Stimulated activated CD8-positive, alpha-beta memory T cell treated with anti-CD3 and anti-CD28 coated beads, Interleukin-12 subunit alpha, Interleukin-12 subunit beta, amount 100 ng/mL, for 1 hour (primary cell): ENCODE data around the gene XPNPEP3.
"Not testable (repeated sequence)": the region's sequence is repeated elsewhere in the genome, so short reads cannot be mapped to it uniquely, and the experiment has no call there.

ENCODE experiments used
- DNase-seq: peaks from one replicate; pipeline ENCODE4 v3.0.0-alpha.2; 2020; ENCODE audit warnings: low read depth

Gene XPNPEP3

DNA sequence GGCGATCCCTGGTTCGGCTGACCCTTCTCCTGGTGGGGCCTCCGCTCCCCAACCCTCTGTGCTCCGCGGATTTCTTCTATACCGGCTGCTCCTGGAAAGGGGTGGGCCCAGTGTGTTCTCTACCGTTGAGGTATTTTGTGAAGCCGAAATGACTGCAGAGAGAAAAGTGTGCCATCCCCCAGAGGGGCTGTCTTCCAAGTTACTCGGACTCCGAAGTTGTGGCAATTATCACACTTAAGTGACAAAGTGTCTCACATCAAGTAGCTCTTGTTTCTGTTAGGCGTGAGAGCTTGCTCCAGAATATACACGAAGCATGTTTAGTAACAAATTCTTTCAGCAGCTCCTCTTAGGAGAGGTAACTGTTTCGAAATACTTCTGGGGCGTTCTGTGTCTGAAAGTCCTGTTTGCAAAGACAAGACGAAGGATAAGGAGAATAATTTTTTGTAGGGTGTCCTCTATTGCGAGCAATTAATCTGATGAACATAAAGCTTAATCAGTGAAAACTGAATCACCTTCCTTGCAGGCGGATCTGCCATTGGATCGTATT is 434 bp downstream of the XPNPEP3 start:
- no peak for DNase-seq

DNA sequence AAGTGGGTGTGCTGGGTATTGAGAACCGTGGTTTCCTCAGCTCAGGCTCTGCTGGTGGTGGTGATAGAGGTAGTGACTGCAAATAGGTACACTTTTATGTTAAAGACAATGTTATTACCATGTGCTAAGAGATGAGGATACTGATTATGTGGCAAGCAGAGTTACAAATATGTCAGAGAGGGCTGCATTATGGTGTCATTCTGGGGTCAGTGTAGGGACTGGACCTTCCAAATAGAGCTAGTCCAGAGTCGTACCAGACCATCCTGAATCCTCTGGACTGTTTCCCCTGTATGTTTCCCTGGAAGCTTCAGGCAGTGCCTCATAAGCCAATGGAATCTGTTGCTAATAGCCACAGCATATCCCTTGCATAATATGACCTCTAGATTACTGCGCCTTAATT is 5.1 kb downstream of the XPNPEP3 start, which contains the start of gene DNAJB7:
TSS of gene DNAJB7 (minus strand) at position 101 of the 400 bp plus-strand sequence. CDS start 119 bp downstream, outside the sequence.
- no peak for DNase-seq

DNA sequence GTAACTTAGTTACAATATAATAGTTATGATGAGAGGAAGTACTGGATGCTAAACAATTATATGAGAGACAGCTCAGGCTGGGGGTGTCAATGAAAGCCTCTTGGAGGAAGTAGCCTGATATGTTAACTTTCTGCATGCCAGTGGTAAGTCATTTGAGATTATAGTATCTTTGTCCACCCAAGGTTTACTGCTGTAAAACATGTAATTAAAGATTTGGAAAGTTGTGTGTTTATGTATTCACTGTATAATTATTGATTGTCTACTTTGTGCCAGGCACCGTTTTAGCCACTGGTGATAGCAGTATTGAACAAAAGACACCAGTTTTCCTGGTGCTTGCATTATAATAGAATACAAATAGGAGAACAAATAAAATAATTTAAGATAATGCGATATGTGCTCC is 5.6 kb downstream of the XPNPEP3 start:
- DNase-seq, result no peak

GRCh38 chr22:40867109-40867508 is 10.2 kb downstream of the XPNPEP3 start:
- no peak for DNase-seq

DNA sequence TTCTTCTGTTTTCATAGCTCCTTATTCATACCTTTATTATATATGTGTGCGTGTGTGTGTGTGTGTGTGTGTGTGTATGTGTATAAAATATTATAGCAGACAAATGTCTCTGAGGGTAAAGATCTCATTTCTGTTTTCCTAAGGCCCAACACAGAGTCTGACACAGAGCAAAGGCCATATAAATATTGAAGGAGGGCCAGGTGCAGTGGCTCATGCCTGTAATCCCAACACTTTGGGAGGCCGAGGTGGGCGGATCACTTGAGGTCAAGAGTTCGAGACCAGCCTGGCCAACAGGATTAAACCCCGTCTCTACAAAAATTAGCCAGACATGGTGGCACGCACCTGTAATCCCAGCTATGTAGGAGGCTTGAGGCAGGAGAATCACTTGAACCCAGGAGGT is 11.4 kb downstream of the XPNPEP3 start:
- not testable (repeated sequence) for DNase-seq

GRCh38 chr22:40874016-40874415 is 17.1 kb downstream of the XPNPEP3 start:
- no peak for DNase-seq

GRCh38 chr22:40875111-40875510 is 18.2 kb downstream of the XPNPEP3 start:
- DNase-seq, result no peak

DNA sequence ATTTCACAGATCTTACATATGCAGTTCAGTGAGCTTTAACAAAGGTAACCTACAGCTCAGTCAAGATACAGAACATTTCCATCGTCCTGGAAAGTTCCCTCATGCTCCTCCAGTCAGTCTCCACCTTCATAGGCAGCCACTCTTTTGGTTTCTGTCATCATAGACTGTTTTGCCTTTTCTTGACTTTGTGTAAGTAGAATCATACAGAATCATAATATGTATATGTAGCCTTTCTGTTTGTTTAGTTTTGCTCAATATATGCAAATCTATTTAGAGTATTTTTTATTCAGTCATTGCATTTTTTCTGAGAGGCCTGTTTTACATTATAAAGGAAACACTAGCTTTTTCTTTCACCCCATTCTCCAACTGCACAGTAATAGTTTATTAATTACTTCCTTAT is 20.0 kb downstream of the XPNPEP3 start:
- no peak for DNase-seq

DNA sequence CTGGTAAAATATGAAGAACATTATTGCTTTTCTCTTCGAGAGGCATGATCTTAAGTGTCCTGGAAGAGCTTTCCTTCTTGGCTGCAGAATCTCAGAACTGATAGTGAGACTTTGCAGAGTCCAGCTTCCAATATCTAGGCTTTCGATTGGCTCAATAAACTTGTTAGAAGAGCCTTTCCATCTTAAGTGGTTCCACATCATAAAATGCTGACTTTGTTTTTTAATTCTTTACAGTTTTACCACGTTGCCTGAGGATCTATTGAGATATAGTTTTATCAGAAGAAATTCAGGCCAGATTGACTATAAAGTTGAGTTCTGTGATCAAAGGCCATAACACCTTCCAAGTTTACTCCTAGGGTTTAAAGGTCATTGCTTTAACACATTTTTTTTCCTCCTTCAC is 20.5 kb downstream of the XPNPEP3 start:
- no peak for DNase-seq

DNA sequence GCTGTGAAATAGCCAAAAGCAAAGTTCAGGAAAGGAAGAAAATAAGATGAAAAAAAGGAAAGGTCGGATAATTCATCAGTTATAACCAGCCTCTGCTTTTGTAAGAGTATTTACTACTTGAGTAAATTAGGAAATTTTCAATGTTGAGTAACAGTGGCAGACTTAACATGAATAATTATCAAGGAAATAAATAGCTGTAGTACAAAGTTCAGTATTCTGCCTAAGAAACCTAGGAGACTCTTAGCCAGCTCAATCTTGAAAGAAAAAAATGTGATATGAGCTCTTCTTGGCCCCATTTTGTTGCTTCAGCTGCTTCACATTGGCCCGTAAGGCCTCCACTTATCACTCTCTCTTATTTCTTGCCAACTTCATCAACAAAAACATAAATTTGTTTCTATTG is 22.0 kb downstream of the XPNPEP3 start:
- DNase-seq, result no peak

DNA sequence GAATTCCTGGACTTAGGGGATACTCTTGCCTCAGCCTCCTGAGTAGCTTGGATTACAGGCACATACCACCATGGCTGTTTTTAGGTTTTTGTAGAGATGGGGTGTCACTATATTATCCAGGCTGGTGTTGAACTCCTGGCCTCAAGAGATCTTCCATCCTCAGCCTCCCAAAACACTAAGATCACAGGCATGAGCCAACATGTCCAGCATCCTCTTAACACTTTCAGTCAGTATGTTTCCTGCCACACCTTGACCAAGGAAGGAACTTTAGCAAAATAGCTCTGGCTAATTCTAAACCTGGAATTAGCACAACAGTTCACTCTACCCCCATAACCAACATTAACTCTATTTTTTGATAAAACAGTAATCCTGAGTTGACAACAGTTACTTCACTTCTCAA is 32.2 kb downstream of the XPNPEP3 start:
- DNase-seq, result no peak

DNA sequence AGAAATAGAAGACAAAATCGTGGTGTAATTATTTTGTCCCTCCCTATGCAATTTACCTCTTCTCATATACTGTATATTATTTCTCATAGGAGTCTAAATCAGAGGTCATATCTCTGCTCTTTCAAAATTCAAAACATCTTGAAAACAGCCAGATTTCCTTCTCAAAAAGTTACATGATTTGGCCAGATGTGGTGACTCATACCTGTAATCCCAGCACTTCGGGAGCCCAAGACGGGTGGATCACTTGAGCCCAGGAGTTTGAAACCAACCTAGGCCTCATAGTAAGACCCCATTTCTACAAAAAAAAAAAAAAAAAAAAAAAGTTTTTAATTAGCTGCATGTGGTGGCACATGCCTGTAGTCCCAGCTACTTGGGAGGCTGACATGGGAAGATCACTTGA is 33.9 kb downstream of the XPNPEP3 start:
- DNase-seq, result no peak

- DNase-seq, result no peak
These were observed 37.5 kb downstream of the XPNPEP3 start for GRCh38 chr22:40894417-40894816.

GRCh38 chr22:40898850-40899357 is 42.0 kb downstream of the XPNPEP3 start:
- no peak for DNase-seq

DNA sequence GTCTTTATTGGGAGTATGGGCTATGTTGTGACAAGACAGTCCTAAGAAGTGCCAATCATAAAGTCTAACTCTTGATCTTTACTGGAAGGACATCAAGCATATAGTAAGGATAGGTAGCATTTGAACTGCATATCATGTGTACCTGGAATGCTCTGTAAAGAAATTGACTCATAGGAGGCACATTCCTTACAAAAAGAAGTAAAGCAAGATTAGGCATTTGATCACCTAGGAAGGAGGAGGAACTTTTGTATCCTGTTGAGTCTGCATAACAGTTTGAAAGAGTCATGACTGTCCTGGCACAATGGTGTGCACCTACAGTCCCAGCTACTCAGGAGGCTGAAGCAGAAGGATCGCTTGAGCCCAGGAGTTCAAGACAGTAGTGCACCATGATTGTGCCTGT is 47.2 kb downstream of the XPNPEP3 start:
- DNase-seq, result no peak

DNA sequence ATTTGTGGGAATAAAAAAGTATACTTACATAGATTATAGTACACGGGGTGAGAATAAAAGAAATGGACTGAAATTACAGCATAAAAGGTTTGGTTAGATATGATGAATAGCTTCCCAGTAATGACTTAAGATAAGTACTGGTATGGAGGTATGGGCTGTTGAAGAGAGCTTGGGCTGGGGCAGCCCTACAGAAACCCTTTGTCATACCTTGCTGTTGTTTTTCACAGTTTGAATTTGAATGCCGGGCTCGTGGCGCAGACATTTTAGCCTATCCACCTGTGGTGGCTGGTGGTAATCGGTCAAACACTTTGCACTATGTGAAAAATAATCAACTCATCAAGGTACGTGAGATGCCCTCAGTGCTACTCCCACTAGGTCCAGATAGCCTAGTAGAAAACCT is 51.9 kb downstream of the XPNPEP3 start:
- DNase-seq, result no peak

- no peak for DNase-seq
These were observed 54.8 kb downstream of the XPNPEP3 start for GRCh38 chr22:40911772-40912171.

DNA sequence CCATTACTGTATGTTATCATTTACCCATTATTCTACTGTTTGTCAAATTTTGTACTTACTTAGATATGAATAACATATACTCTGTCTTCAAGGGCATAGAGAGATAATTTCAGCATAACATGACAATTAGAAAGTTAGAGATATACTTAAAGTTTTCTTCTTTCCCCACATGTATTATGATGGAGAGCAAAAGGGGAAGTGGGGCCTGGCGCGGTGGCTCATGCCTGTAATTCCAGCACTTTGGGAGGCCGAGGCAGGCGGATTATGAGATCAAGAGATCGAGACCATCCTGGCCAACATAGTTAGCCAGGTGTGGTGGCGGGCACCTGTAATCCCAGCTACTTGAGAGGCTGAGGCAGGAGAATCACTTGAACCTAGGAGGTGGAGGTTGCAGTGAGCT is 56.0 kb downstream of the XPNPEP3 start:
- DNase-seq, result not testable (repeated sequence)

GRCh38 chr22:40919446-40919845 is 62.5 kb downstream of the XPNPEP3 start:
- DNase-seq, result no peak

DNA sequence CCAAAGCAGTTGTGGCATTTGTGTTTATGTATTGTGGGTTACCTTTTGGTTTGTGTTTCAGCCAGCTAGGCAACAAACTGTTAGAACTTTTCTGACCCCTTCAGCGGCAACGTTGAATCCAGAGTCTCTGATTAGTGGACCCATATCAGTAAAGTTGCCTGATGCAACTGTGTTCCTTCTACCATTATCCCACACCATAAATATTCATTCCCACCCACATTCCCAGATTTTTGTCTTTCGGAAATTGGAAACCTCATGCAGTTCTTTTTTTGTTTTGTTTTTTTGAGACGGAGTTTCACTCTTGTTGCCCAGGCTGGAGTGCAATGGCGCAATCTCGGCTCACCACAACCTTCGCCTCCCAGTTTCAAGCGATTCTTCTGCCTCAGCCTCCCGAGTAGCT is 63.6 kb downstream of the XPNPEP3 start:
- no peak for DNase-seq

DNA sequence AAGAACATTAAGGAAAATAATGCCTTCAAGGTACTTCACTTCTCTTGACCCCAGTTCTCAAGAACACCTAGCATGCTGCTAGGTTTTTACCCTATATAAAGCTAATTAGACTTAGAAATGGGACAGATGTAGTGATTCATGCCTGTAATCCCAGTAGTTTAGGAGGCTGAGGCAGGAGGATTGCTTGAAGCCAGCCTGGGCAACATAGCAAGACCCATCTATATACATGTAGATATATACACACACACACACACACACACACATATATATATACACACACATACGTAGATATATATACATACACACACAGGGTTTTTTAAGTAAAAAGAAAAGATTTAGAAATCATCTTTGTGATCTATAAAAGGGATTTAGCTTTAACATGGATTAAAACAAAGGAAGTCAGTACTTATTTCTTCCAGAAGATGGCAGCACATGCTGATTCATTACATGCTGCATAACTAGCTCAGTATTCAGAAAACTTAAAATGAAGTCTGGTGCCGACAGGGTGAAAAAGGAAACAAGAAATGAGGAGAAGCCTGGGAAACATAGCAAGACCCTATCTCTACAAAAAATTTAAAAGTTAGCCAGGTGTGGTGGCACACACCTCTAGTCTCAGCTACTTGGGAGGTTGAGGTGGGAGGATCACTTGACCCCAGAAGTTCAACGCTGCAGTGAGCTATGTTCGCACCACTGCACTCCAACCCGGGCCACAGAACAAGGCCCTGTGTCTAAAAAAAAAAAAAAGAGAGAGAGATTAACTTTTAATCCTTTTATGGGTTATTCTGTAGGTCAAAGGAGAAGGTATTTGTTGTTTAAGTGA is 65.7 kb downstream of the XPNPEP3 start:
- no peak for DNase-seq

DNA sequence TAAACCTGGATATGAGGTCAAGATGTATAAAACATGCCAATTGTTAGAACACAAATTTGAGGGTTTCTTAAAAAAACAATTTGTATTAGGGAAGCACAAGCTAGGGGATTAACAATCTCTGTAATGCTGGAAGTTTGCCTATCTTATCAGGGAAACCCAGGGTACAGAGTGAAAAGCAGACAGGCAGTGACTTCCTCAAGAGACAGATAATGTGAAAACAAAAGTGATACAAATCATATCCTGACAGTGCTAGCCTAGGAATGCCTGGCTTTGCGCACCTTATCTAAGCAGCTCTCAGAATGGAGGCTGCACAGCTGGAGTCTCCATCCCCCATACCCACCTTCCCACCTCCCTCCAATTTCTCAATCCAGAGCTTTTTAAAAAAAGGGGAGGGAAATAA is 71.7 kb downstream of the XPNPEP3 start:
- DNase-seq, result no peak

GRCh38 chr22:40932396-40932795 is 75.4 kb downstream of the XPNPEP3 start:
- DNase-seq, result no peak

GRCh38 chr22:40939202-40939601 is 82.3 kb downstream of the XPNPEP3 start:
- no peak for DNase-seq
